ENCODE results near the gene TRIM50.

GRCh38 chr7:73329861-73330581 lies 2.1 kb upstream of the TRIM50 start:
- TF ChIP-seq EZH2 (IDR thresholded peaks at IDR 0.05; ENCODE audit: insufficient read depth, poor library complexity, severe bottlenecking): no peak
- TF ChIP-seq EZH2phosphoT487 (IDR thresholded peaks at IDR 0.05; ENCODE audit: insufficient read depth, low read depth): no peak

Data from GM23248 (cell line).